ENCODE measurements around the gene SEC61B. TPM values are rescaled to one million over a fixed set of nuclear protein-coding genes. Genes with fewer than 3 reads are reported as not detected.

Gene SEC61B
- total RNA-seq, 3 donors from 2014 or later, result 81.5 to 122 (median 81.7) TPM

DNA sequence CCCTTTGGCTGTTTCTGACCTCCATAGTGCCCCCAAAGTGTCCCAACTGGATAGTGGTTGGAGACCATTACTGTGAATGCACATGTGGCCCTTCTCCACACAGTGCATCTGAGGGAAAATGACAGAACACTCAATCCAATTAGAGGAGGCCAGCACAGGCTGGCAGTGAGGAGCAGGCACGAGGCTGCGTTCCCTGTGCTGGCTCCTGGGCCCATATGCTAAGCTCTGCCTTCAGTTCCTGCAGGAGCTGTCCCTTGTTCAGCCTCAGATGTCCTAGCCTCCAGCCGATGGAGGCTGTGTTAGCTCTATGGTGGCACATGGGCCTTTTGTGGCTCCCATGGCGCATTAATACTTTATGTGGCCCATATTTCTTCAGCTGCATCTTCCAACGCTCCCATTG, 36.1 kb upstream of the SEC61B start:
- no peak overlapping the region for H3K4me3 ChIP-seq
- no peak for ATAC-seq
- intact Hi-C loops (cut with DNase I, micrococcal nuclease), result no loop called here

DNA sequence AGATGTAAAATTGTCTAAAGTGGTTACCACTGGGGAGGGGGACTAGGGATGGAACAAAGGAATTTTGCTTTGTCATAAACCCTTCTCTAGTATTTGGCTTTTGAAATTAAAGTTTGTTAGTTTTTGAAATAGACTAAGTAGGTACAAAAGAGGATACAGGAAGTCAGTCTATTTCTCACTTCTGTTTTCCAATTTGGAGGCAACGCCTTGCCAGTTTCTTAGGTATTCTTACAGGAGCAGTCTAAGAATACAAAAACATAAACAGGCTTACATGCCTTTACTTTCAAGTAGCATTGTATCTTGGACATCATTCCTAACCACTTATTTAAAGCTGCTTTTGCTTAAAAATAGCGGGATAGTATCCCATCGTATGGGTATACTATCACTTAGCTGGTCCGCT, 34.8 kb upstream of the SEC61B start:
- Histone ChIP-seq H3K4me1 (ENCODE audit: low read depth) (no peaks in the 10 kb centered on the region), H3K36me3 (ENCODE audit: low read depth) (no peaks in the 10 kb centered on the region), H3K9me3 (no peaks in the 10 kb centered on the region), H3K4me3 (no peak overlapping the region)
- intact Hi-C loops (cut with DNase I, micrococcal nuclease), result no loop called here
- DNase-seq, result no peak
- TF ChIP-seq, protein P1, sequence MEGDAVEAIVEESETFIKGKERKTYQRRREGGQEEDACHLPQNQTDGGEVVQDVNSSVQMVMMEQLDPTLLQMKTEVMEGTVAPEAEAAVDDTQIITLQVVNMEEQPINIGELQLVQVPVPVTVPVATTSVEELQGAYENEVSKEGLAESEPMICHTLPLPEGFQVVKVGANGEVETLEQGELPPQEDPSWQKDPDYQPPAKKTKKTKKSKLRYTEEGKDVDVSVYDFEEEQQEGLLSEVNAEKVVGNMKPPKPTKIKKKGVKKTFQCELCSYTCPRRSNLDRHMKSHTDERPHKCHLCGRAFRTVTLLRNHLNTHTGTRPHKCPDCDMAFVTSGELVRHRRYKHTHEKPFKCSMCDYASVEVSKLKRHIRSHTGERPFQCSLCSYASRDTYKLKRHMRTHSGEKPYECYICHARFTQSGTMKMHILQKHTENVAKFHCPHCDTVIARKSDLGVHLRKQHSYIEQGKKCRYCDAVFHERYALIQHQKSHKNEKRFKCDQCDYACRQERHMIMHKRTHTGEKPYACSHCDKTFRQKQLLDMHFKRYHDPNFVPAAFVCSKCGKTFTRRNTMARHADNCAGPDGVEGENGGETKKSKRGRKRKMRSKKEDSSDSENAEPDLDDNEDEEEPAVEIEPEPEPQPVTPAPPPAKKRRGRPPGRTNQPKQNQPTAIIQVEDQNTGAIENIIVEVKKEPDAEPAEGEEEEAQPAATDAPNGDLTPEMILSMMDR (IDR thresholded peaks at IDR 0.05), result no peak
- ATAC-seq, result no peak

More for the DNA sequence above, 36.1 kb upstream of the SEC61B start:
- TF ChIP-seq, protein P1 (IDR thresholded peaks at IDR 0.05), result no peak
- no peaks in the 10 kb centered on the region for H3K9me3 ChIP-seq
- no peaks in the 10 kb centered on the region for H3K4me1 ChIP-seq (ENCODE audit: low read depth)
- DNase-seq, result no peak
- no peaks in the 10 kb centered on the region for H3K36me3 ChIP-seq (ENCODE audit: low read depth)

DNA sequence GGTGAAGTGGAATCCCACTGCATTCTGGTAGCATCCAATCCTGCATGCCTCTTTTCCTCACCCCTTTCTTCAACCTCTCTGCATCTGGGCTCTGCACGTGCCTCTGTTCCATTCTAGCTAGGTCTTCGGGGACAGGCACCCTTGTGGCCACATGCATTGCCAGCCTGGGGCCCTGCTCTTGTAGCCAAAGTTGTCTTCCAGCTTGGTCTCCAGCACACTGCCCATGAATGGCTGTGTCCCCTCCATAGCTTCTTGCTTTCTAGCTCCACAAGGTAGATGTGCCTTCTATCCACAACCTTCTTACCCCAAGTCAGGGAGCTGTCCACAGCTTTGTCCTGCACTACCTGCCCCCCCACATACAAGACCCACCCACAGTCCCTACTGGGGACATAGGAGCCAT, 32.9 kb upstream of the SEC61B start:
- intact Hi-C loops (cut with DNase I, micrococcal nuclease), result no loop called here
- no peak for ATAC-seq
- H3K4me3 ChIP-seq, result no peak overlapping the region
- no peaks in the 10 kb centered on the region for H3K9me3 ChIP-seq
- H3K36me3 ChIP-seq (ENCODE audit: low read depth), result no peaks in the 10 kb centered on the region
- DNase-seq, result no peak
- TF ChIP-seq, protein P1 (IDR thresholded peaks at IDR 0.05), result no peak
- H3K4me1 ChIP-seq (ENCODE audit: low read depth), result no peaks in the 10 kb centered on the region

DNA sequence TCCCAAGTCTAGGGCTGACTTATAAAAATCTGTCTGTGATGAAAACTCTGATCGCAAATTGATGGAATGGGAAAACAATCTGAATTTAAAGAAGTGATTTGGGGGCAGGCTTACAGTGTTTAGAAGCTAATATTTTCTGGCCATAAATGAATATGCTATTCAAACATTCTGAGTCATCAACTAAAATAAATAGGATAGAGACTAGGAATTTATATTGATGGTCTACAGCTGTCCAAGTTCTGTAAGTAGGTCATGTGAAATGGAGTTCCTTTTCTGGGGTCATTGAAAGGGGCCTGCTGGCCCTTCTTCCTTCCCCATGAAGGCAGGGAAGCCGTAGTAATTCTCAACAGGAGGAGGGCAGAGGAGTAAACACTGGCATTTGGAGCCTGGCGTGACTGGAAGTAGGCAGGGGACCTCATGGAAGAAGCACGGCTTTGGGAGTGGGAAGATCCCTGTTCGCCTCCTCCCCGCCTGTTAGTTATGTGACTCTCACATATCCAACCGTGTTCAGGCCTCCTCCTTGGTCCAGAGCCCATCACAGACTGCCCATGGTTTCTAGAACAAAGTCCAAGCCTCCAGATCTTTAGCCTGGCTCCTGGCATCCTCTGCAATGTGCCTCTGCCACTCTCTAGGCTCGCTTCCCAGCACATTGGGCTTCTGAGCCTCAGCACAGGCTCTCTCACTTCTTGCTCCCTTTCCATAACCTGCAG, 32.0 kb upstream of the SEC61B start:
- DNase-seq, result no peak
- intact Hi-C loops (cut with DNase I, micrococcal nuclease), result no loop called here
- no peak for ATAC-seq

DNA sequence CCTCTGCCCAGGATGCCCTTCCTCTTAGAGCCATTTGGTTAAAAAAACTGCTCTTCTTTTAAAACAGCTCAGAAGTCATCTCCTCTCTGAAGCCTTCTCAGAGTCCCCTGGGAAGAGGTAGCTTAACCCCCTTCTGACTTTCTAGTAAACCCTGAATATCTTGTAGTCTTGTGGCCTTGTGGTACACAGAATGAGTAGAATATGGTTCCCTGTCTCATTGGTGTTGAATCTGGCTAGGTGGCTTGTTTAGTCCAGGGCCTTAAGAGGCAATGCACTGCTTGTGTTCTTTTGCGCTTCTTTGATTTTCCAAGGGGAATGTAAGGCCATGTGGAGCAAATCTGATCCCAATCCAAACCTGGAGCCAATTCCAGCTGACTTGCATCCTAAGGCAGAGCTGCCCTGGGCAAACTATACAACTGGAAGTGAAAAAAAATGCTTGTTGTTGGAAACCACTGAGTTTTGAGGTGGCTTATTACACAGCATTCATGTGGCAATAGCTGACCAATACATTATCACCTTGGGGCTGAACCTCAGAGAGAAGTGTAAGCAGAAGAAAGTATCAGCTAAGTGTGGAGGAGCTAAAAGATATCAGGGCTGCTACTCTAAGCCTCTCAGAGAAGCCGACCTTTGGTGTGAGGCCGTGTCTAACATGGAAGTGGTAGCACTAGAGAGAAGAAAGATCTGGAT, 31.3 kb upstream of the SEC61B start:
- intact Hi-C loops (cut with DNase I, micrococcal nuclease), result no loop called here
- Histone ChIP-seq H3K9me3 (no peaks in the 10 kb centered on the region), H3K4me1 (ENCODE audit: low read depth) (no peaks in the 10 kb centered on the region), H3K4me3 (no peak overlapping the region), H3K36me3 (ENCODE audit: low read depth) (no peaks in the 10 kb centered on the region)
- DNase-seq (no peak), ATAC-seq (no peak)
- TF ChIP-seq, protein P1 (IDR thresholded peaks at IDR 0.05), result no peak

More for the DNA sequence above, 32.0 kb upstream of the SEC61B start:
- TF ChIP-seq, protein P1 (IDR thresholded peaks at IDR 0.05), result no peak
- H3K9me3 ChIP-seq, result no peaks in the 10 kb centered on the region
- no peak overlapping the region for H3K4me3 ChIP-seq
- no peaks in the 10 kb centered on the region for H3K36me3 ChIP-seq (ENCODE audit: low read depth)
- no peaks in the 10 kb centered on the region for H3K4me1 ChIP-seq (ENCODE audit: low read depth)

Data from mucosa of descending colon (tissue), 3 donors.